Upper lobe of right lung (tissue), 1 donor: ENCODE measurements around the gene ESRP2. TPM values are rescaled to one million over a fixed set of nuclear protein-coding genes. Genes with fewer than 3 reads are reported as not detected.

Experiments
- ATAC-seq: fragments of 200-7000 bp; cut with Tn5 transposase; one replicate; pipeline ENCODE4 v1.9.1; 2020; ENCODE audit warnings: mild to moderate bottlenecking, moderate library complexity
- DNase-seq: peaks from one replicate; pipeline ENCODE4 v3.0.0-alpha.2; 2020
- H3K27ac ChIP-seq: fragments of 200-600 bp; one replicate; pipeline ENCODE4 v1.8.0; 2022
- H3K27me3 ChIP-seq: fragments of 200-600 bp; one replicate; pipeline ENCODE4 v1.8.0; 2022; ENCODE audit warnings: mild to moderate bottlenecking
- H3K36me3 ChIP-seq: fragments of 200-600 bp; one replicate; pipeline ENCODE4 v1.8.0; 2022
- H3K4me1 ChIP-seq: fragments of 200-600 bp; one replicate; pipeline ENCODE4 v1.8.0; 2022
- H3K4me3 ChIP-seq: fragments of 200-600 bp; one replicate; pipeline ENCODE4 v1.8.0; 2022; ENCODE audit warnings: mild to moderate bottlenecking
- H3K9me3 ChIP-seq: fragments of 200-600 bp; one replicate; pipeline ENCODE4 v1.8.0; 2022
- CTCF ChIP-seq: fragments of 200-600 bp; IDR thresholded peaks from one replicate; pipeline ENCODE4 v1.8.0; 2022; ENCODE audit warnings: antibody characterized with exemption
- intact Hi-C: fragments of 100-400 bp; cut with DNase I; formaldehyde crosslinking; loops from one replicate; pipeline ENCODE4 v1.11.0; 2022
- total RNA-seq: library from RNA; stranded (reverse); fragmentation: NEBNext Ultra II Directional; extraction: Animal tissue kit (Norgen Biotek cat#: 25700); gene quantifications from one replicate; pipeline ENCODE4 v1.2.1, GENCODE V29; 2021
- donor health status: DM: no; HTN: yes; CAD: no; lungs with severe emphysema.

ESRP2 gene
- total RNA-seq, 1 donor from 2014 or later = 61.0 TPM

GRCh38 chr16:68259007-68259825 lies 23.3 kb upstream of the ESRP2 start:
- DNase-seq = no peak
- Histone ChIP-seq H3K4me3 (no peak overlapping the region), H3K27ac (no peak overlapping the region), H3K27me3 (no peaks in the 10 kb centered on the region), H3K4me1 (no peaks in the 10 kb centered on the region), H3K36me3 (peaks cover 39% of the 10 kb centered on the region), H3K9me3 (no peaks in the 10 kb centered on the region)
- TF ChIP-seq CTCF = no peak
- ATAC-seq = no peak
- intact Hi-C loops = no loop called here

GRCh38 chr16:68257906-68258800 lies 22.2 kb upstream of the ESRP2 start:
- no peak for TF ChIP-seq CTCF
- DNase-seq = peak; percentile 76
- H3K27ac ChIP-seq = peak overlapping the region; percentile 17
- no peaks in the 10 kb centered on the region for H3K4me1 ChIP-seq
- H3K4me3 ChIP-seq = no peak overlapping the region
- no peaks in the 10 kb centered on the region for H3K9me3 ChIP-seq
- H3K27me3 ChIP-seq = no peaks in the 10 kb centered on the region
- peak; percentile 72 for ATAC-seq
- intact Hi-C loops = no loop called here
- peaks cover 48% of the 10 kb centered on the region for H3K36me3 ChIP-seq

GRCh38 chr16:68257251-68257905 lies 21.5 kb upstream of the ESRP2 start:
- no peaks in the 10 kb centered on the region for H3K9me3 ChIP-seq
- no peaks in the 10 kb centered on the region for H3K4me1 ChIP-seq
- intact Hi-C loops = no loop called here
- ATAC-seq = peak; percentile 6
- TF ChIP-seq CTCF = no peak
- H3K4me3 ChIP-seq = no peak overlapping the region
- no peak for DNase-seq
- H3K27ac ChIP-seq = peak overlapping the region; percentile 17
- H3K27me3 ChIP-seq = no peaks in the 10 kb centered on the region
- peaks cover 48% of the 10 kb centered on the region for H3K36me3 ChIP-seq

GRCh38 chr16:68255712-68256111 lies 19.8 kb upstream of the ESRP2 start:
- peaks cover 63% of the 10 kb centered on the region for H3K36me3 ChIP-seq
- H3K9me3 ChIP-seq = no peaks in the 10 kb centered on the region
- intact Hi-C loops = no loop called here
- H3K4me1 ChIP-seq = no peaks in the 10 kb centered on the region
- DNase-seq = no peak
- H3K4me3 ChIP-seq = no peak overlapping the region
- no peak overlapping the region for H3K27ac ChIP-seq
- TF ChIP-seq CTCF = no peak
- no peaks in the 10 kb centered on the region for H3K27me3 ChIP-seq
- ATAC-seq = no peak

- peaks cover 60% of the 10 kb centered on the region for H3K36me3 ChIP-seq
- no peaks in the 10 kb centered on the region for H3K27me3 ChIP-seq
- TF ChIP-seq CTCF = no peak
- DNase-seq = no peak
- no peaks in the 10 kb centered on the region for H3K4me1 ChIP-seq
- no peak overlapping the region for H3K27ac ChIP-seq
- no peaks in the 10 kb centered on the region for H3K9me3 ChIP-seq
- no peak overlapping the region for H3K4me3 ChIP-seq
- intact Hi-C loops = no loop called here
- no peak for ATAC-seq
Measured at GRCh38 chr16:68253721-68254120, 17.8 kb upstream of the ESRP2 start.
